HG03103 (cell line): ENCODE measurements around the gene OR52H1.
"Not testable (repeated sequence)": the region's sequence is repeated elsewhere in the genome, so short reads cannot be mapped to it uniquely, and the experiment has no call there.

ENCODE experiments used
- ATAC-seq: cut with Tn5 transposase; IDR thresholded peaks from one replicate; pipeline ENCODE4 v1.9.1; 2021; ENCODE audit warnings: low read depth; ENCODE audit not compliant: unreplicated experiment

OR52H1 gene

DNA sequence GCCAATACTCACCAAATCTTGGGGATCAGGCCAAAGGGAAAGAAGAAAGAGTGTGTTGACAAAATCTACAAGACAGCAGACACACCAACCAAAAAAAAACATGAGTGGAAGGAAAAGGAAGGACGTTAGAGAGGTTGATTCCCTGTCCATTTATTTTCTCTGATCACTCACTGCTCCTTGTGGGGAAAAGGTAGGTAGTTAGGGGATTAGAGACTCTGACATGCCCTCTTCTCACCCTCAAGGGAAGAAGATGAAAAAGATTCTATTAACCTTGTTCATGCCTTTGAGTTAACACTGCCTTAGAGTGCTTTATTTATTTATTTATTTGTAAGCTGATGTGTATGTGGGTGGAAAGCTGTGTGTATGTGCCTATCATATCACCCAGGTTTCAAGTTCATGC, at the start of gene OR52H1:
TSS of gene OR52H1 (minus strand) at position 101 of the 400 bp plus-strand sequence. CDS start 3,035 bp downstream, outside the sequence.
- no peak for ATAC-seq

DNA sequence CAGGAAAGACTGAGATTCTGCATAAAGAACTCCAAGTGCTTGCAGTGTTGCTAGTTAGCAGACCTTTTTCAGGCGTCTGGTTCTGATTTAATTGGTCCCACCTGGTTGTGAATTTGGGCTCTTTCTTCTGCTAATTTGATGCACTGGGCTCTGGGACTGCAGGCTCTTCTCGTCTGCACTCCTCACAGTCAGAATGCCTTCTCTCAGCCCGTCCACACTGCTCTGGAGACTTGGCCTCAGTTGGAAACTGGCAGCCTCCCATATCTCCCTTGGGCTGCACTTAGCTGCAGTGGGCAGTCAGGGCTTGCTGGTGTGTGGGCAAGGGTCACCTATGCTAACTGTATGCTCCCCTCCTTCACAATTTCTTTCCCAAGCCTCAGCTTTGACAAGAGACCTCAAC, 49.6 kb upstream of the OR52H1 start:
- ATAC-seq: no peak

DNA sequence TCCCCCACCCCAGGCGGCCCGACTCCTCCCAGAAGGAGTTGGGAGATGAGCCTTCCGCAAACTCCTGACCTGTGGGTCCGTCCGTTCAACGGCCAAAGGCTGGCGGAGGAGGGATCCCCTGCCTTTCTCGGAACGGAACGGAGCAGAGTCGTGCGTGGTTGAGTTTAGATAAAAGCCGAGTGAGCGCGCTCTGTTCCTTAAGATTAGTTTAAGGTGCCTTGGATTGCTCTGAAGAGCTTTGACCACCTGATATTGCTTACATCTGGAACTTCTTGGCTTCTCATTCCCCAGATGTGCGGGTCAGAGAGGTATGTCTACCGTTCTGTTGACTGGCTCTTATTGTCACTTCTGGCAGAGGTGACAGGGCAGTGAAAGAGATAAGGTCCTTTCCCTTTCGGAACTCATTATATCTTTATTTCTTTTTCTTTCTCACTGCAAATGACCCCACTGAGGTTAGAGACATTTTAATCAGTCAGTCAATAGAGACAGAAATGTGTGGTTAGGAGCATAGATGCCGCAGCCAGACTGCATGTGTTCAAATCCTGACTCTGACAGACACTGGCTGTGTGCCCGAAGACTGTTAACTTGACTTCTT, 48.4 kb upstream of the OR52H1 start, which contains the start of gene TRIM6:
TSS of gene TRIM6 (plus strand) at position 31 of the 595 bp plus-strand sequence. CDS start at position 292, 261 bp downstream.
- peak; percentile 40 for ATAC-seq

DNA sequence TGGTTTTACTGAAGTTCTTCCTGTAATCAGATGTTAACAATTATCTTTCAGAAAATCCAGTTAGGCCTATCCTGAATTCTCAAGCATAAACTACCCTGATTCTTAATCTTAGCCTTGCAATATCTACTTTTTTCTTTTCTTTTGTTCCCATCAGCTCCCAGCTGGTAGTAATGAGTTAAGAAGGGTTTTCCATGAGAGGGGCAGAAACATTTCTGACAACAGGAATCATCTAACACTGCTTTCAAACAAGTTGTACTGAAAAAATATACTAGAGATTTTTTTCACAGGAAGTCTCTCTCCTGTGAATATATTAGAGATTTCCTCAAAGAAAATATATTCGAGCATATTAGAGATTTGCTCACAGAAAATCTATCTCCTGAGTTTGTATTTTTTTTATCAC, 44.8 kb upstream of the OR52H1 start:
- ATAC-seq: no peak

DNA sequence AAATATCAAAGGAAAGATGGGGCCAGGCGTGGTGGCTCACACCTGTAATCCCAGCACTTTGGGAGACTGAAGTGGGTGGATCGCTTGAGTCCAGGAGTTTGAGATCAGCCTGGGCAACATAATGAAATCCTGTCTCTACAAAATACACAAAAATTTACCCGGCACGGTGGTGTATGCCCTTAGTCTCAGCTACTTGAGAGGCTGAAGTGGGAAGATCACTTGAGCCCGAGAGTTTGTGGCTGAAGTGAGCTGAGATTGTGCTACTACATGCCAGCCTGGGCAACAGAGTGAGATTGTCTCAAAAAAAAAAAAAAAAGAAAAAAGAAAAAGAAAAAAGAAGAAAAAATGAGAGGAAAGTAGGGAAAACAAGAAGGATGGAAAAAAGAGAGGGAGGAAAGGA, 44.3 kb upstream of the OR52H1 start:
- no peak for ATAC-seq

DNA sequence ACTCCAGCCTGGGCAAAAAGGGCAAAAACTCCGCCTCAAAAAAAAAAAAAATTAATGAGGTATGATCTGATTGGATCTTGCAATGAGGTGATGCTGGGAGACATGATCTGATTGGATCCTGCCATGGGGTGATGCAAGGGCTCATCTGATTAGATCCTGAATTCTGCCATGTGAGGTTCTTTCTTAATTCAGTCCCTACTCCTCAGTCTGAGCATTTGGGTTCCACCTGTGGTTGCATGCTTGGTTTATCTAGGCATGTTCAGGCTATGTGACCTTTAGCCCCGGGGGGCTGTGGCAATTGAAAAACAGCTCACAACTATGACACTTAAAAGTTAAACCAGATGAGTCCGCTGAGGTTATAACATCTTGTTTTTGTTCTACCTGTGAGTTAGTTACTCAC, 43.3 kb upstream of the OR52H1 start:
- ATAC-seq: no peak

DNA sequence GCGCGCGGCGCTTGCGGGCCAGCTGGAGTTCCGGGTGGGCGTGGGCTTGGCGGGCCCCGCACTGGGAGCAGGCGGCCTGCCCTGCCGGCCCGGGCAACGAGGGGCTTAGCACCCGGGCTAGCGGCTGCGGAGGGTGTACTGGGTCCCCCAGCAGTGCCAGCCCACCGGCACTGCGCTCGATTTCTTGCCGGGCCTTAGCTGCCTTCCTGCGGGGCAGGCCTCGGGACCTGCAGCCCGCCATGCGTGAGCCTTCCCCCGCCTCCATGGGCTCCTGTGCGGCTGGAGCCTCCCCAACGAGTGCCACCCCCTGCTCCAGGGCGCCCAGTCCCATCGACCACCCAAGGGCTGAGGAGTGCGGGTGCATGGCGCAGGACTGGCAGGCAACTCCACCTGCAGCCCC, 41.6 kb upstream of the OR52H1 start:
- not testable (repeated sequence) for ATAC-seq

DNA sequence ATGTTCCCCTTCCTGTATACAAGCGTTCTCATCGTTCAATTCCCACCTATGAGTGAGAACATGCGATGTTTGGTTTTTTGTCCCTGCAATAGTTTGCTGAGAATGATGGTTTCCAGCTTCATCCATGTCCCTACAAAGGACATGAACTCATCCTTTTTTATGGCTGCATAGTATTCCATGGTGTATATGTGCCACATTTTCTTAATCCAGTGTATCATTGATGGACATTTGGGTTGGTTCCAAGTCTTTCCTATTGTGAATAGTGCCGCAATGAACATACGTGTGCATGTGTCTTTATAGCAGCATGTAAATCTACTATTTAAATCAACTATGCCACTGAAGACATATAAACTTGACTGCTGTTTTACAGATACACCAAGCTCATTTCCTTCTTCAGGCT, 36.1 kb upstream of the OR52H1 start:
- ATAC-seq: not testable (repeated sequence)

DNA sequence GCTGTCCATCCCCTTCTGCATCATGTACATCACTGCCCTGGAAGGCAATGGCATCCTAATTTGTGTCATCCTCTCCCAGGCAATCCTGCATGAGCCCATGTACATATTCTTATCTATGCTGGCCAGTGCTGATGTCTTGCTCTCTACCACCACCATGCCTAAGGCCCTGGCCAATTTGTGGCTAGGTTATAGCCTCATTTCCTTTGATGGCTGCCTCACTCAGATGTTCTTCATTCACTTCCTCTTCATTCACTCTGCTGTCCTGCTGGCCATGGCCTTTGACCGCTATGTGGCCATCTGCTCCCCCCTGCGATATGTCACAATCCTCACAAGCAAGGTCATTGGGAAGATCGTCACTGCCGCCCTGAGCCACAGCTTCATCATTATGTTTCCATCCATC, 32.7 kb upstream of the OR52H1 start:
- no peak for ATAC-seq

DNA sequence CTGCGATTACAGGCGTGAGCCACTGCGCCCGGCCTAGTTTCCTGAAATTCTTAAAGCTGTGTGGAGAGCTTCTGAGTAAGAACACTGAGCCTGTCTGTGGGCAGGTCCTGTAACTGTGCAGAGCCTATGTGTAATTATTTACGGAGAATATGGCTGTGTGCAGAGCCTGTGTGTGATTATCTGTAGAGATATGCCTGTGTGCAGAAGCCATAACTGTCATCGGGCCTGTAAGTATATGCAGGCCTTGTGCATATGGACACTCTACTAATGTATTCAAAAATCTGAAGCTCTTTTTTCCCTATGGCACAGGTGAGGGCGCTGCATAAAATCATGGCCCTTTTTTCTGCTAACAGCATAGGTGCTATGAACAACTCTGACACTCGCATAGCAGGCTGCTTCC, 32.2 kb upstream of the OR52H1 start, which contains the start of gene OR52B6:
TSS of gene OR52B6 (plus strand) at position 301 of the 400 bp plus-strand sequence. CDS start at position 301, 0 bp downstream.
- no peak for ATAC-seq

DNA sequence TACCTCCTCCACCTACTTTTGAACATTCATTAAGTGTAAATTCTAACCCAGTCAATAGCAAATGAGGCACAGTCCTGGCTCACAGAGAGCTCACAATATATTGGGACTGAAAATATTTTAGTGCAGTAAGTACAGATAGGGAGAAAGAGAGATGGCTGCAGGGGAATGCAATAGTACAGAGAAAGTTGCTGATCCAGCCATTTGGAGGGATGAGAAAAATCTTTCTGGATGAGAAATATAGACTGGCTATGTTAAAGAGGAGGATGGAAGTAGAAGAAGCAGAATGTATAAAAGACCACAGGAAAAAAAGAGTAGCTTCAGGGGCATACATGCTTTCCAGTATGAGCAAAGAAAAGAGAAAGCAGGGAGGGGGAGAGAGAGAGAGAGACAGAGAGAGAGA, 28.8 kb upstream of the OR52H1 start:
- no peak for ATAC-seq

DNA sequence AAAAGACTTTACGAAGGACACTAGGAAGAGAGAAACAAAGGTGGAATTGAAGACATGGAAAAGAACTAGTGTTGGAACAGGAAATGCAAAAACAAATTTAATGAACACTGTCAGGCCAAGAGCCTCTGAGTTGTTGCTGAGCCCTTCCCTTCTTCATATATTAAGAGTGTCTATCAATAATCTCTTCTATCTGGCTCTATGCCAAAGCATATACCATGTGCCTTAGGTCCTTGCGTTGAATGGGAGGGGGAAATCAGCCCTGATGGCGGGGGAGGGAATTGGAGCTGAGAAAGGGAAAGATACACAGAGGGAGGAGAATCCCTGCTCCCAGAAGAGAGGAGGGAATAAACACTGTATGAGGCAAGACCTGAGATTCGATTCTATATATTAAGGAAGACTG, 26.8 kb upstream of the OR52H1 start:
- ATAC-seq: no peak

DNA sequence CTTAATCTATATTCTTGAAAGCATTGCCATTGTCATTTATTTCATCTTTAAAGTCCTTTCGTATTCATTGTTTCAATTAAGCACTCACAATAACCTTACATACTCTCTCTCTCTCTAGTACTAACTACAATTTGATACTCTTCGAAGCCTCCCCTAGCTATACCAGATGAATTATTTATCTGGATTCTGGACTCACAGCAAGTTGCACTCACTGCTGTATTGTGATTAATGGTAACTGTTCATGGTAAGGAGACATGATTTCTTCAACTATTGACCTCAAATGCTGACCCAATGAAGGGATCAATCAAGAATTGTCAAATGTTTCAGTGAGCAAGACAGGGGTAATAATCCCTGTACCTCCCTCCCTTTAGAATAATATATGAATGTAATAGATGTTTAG, 26.3 kb upstream of the OR52H1 start:
- ATAC-seq: no peak

DNA sequence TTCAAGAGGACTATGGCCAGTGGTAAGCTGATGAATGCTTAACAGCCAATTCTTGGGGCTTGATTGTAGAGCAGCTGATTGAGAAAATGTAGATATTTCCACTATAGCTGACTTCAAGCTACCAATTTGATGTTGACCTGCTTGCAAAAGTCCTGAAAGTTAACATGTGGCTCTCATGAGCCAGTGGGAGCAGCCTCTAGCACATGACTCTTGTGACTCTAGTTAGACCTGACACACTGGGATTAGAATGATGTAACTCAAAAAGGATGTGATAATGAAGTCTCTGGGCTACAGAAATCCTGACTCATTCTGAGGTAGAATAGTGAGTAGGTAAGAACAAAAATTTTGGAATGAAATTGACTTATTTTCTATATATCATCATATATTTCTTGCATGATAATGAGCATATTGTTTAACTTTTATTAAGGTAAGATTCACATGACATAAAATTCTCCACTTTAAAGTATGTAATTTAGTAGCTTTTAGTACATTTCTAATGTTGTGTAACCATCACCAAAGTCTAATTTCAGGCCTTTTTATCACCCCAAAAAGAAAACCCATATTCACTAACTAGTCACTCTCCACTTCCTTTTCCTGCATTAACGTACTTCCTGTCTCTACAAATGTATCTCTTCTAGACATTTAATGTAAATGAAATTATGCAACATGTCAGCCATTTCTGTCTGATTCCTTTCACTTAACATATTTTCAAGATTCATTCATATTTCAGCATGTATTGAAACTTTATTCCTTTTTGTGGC, 16.1 kb upstream of the OR52H1 start:
- no peak for ATAC-seq

DNA sequence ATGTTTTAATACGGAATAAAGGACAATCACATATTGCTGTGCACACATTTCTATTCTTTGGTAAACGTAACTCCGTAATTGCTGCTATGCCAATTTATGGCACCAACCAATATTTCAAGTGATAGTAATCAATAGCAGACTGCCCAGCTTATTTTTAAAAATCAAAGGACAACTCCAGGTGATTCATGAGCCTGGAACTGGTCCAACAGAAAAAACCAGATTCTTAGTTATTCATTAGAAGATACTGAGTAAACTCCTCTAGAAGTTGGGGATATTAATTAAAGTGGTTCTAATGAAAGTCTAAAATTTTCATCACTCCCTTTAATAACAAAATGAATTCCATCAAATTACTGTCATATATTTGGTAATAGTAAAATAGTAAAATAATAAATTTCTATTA, 9.4 kb upstream of the OR52H1 start:
- no peak for ATAC-seq

DNA sequence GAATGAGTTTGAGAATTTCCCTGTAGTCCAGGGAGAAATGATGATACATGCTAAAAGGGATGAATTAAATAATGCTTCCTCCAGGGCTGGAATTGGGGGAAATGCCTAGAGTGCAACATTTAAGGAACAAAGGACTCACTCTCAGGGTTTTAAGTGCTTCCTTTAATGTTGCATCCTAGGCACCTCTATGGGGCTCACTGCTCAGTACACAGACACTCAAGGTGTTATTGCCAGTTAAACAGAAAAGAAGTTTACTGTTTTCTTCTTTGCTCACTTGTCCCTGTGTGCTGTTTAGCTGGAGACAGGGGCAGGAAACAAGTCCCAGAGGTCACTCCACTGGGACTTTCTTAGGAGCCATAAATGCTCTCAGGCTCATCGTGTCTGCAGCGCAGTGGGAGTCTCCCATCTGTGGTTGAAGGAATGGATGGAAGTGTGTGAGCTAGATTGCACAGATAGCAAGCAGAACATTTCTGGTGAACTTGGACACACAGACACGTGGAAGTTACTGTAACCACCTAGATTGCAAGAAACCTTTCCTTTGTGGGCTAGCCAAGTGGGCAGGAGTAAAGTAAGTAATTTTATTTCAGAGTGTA, 8.4 kb upstream of the OR52H1 start:
- ATAC-seq: no peak

DNA sequence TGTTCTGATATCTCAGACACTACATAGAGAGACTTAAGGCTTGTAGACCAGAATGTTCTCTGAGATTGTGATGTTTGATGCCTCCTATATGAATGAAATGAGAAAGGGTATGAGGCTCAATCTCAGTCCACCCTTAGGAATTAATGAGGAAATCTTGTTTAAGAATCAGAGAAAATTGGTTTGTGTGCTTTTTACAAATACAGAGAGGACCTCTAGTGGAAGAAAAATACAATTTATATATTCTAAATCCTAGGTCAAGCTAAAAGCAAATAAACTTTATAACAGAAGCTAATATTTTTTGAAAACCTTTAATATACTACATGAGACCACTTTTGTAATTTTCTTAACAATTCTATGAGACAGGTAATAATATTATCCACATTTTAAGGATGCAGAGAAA, 5.0 kb upstream of the OR52H1 start:
- no peak for ATAC-seq

DNA sequence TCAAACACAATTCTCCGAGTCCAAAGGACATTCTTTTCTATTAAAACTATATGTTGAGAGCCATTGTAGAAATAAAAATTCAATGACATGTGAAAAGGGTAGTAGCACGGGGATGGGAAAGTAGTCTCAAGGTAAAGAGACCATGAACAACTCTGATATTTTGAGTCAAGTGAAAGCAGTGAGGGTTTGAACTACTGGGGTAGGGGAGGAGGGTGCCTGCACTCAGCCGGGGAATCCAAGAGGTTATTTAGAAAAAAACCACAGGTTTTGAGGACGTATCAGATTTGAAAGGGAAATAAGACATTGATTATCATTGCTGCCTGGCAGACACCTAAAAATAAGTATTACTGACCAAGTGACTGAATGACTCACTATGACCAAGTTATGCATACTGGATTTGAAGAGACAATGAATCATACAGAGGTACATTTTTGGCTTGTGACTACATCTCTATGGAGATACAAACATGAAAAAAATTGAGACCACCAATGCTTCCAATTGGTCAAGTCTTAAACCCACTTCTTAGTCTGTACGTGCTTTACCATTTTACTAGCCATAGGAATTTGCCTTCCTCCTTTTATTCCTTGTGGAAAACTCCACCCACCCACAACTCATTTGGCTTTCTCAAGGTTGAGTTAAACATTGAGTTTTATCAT, 2.2 kb upstream of the OR52H1 start:
- ATAC-seq: no peak

DNA sequence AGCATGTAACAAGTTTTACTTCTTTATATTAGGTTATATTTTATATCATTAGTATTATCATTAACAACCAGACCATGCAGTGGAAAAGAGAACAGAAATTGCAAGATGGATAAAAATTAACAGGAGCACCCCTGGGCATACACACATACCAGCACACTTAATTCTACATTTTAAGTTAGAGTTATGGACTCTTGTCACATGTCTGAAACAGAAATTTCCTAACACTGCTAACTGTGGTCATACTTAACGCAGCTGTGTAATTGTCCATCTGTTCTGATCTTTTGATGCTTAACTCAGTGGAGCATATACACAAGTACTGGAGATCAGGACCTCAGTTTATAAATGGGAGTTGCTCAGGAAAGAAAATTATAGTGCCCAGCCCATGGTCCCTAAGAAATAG, 358 bp downstream of the OR52H1 start:
- no peak for ATAC-seq

DNA sequence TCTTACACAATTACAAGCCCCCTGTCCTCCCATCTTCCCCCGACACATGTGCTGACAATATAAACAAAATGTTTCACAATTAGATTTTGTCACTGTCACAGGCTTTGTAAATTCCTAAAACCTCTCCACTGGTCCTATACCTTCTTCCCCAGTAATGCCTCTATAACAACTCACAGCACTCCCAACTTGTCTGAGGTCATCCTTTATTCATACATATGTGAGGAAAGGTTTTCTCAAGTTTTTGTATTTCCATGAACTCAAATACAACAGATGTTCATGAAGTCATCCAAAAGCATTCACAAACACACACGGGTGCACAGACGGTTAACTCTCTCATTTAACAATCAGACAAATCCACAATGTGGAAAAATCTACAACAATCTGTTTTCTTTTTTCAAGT, 1.9 kb downstream of the OR52H1 start:
- no peak for ATAC-seq

DNA sequence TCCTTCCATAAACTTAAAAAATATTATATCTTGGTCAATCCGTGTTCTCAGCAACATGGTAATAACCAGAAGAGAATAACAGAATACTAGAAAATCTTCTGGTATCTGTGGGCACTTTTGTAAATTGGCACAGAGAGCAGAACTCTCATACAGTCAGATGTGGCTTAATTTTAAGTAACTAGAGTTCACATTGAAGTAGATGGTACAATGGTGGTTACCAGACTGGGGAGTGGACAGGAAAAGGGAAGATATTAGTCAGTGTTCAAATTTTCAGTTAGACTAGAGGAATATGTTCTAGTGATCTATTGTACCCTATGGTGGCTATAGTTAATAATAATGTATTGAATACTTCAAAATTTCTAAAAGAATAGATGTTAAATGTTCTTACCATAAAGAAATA, 6.9 kb downstream of the OR52H1 start:
- no peak for ATAC-seq
